Upper lobe of left lung (tissue), 4 donors: ENCODE data around the gene TSHZ2.

Source experiments
- CTCF ChIP-seq, 6 experiments: fragments of 450-650 bp in 4 of 6; fragments of 200-600 bp in 2 of 6; sonication (generic) in 2 of 6; IDR thresholded peaks; one replicate each; pipeline ENCODE4 v1.5.1; 2016 to 2019; ENCODE audit warnings: antibody characterized with exemption in 6 of 6
- POLR2A ChIP-seq, 4 donors: fragments of 450-650 bp; IDR thresholded peaks; one replicate each; pipeline ENCODE4 v1.5.1; 2016 to 2017; ENCODE audit warnings: antibody characterized with exemption in 4 of 4, mild to moderate bottlenecking in 2 of 4
- POLR2AphosphoS5 ChIP-seq, 2 donors: sonication (generic); formaldehyde crosslinking; IDR thresholded peaks; one replicate each; pipeline ENCODE4 v1.5.1; 2017; ENCODE audit warnings: antibody characterized with exemption in 2 of 2

- no peak for TF ChIP-seq POLR2A (IDR thresholded peaks at IDR 0.05)
- TF ChIP-seq CTCF (IDR thresholded peaks at IDR 0.05), result no peak
- TF ChIP-seq POLR2AphosphoS5 (IDR thresholded peaks at IDR 0.05), result no peak
Observed at GRCh38 chr20:53488775-53489272, 516.7 kb downstream of the TSHZ2 start.
